Type B pancreatic cell (in vitro differentiated cells): ENCODE results near the gene FMO4. TPM values are rescaled to one million over a fixed set of nuclear protein-coding genes. Genes with fewer than 3 reads are reported as not detected.

Experiments
- DNase-seq: peaks from one replicate; pipeline ENCODE4 v3.0.0; 2021; ENCODE audit warnings: mixed read lengths; ENCODE audit not compliant: unreplicated experiment; ENCODE audit errors: extremely low spot score
- H3K27ac Mint-ChIP-seq: 2 replicates; pipeline ENCODE4 v1.8.0; 2021; ENCODE audit warnings: mild to moderate bottlenecking, mixed read lengths
- H3K27me3 Mint-ChIP-seq: 2 replicates; pipeline ENCODE4 v1.8.0; 2021; ENCODE audit warnings: mixed read lengths
- H3K36me3 Mint-ChIP-seq: 2 replicates; pipeline ENCODE4 v1.8.0; 2021; ENCODE audit warnings: mixed read lengths
- H3K4me1 Mint-ChIP-seq: one replicate; pipeline ENCODE4 v1.8.0; 2021; ENCODE audit warnings: mixed read lengths; ENCODE audit not compliant: unreplicated experiment
- H3K4me3 Mint-ChIP-seq: 2 replicates; pipeline ENCODE4 v1.8.0; 2021; ENCODE audit warnings: mild to moderate bottlenecking, mixed read lengths
- H3K9me3 Mint-ChIP-seq: 2 replicates; pipeline ENCODE4 v1.8.0; 2021; ENCODE audit warnings: mixed read lengths
- long read RNA-seq: library from polyadenylated mRNA; unstranded; transcript quantifications from one replicate; pipeline ENCODE4 v2.0.0, GENCODE V29; 2020
- total RNA-seq: library from RNA; stranded (reverse); gene quantifications from 2 replicates; pipeline ENCODE4 v1.2.1, GENCODE V29; 2021; ENCODE audit warnings: low replicate concordance
- TF ChIP-seq, protein P1 (sequence below): fragments of 200-600 bp; sonication (generic); conservative IDR thresholded peaks from 2 replicates; pipeline ENCODE4 v1.5.0; 2021; ENCODE audit warnings: antibody characterized with exemption, mild to moderate bottlenecking

The FMO4 gene, protein sequence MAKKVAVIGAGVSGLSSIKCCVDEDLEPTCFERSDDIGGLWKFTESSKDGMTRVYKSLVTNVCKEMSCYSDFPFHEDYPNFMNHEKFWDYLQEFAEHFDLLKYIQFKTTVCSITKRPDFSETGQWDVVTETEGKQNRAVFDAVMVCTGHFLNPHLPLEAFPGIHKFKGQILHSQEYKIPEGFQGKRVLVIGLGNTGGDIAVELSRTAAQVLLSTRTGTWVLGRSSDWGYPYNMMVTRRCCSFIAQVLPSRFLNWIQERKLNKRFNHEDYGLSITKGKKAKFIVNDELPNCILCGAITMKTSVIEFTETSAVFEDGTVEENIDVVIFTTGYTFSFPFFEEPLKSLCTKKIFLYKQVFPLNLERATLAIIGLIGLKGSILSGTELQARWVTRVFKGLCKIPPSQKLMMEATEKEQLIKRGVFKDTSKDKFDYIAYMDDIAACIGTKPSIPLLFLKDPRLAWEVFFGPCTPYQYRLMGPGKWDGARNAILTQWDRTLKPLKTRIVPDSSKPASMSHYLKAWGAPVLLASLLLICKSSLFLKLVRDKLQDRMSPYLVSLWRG
- total RNA-seq: 1.6 and 2.5 TPM in 2 replicates
- long read RNA-seq, transcript FMO4-201 (10 exons, 2,252 nt): major isoform, 5 of 14 reads
- long read RNA-seq, partial matches to known transcripts: 2 of 14 reads
- long read RNA-seq, other reads (novel, unspliced or antisense): 7 of 14 reads

DNA sequence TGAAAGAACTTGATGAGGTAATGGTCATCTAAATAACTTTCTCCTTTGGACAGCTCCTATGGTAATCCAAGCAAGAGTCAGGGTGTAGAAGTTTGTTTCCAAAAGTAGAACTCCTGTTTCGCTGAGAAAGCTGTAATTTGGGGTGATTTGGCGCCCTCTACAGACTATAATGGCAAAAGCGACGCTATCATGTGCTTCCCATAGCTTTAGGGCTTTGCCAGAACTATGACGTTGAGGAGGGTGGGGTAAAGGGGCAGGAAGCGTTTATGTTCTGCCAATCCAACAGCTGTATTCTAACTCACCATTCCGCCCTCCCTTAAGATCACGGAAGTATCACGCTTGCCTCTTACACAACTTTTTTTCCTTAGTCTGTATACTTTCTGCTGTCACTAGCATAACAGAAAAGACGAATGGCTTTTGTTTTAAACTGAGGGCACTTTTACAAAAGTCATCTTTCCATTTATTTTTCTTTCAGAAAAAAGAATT, at the start of gene FMO4:
Gene FMO4 (plus strand): TSS at position 349 of the 486 bp plus-strand sequence. CDS start 5,643 bp downstream, outside the sequence.
- TF ChIP-seq, protein P1, sequence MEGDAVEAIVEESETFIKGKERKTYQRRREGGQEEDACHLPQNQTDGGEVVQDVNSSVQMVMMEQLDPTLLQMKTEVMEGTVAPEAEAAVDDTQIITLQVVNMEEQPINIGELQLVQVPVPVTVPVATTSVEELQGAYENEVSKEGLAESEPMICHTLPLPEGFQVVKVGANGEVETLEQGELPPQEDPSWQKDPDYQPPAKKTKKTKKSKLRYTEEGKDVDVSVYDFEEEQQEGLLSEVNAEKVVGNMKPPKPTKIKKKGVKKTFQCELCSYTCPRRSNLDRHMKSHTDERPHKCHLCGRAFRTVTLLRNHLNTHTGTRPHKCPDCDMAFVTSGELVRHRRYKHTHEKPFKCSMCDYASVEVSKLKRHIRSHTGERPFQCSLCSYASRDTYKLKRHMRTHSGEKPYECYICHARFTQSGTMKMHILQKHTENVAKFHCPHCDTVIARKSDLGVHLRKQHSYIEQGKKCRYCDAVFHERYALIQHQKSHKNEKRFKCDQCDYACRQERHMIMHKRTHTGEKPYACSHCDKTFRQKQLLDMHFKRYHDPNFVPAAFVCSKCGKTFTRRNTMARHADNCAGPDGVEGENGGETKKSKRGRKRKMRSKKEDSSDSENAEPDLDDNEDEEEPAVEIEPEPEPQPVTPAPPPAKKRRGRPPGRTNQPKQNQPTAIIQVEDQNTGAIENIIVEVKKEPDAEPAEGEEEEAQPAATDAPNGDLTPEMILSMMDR: peak; percentile 93
- Mint-ChIP-seq H3K27ac (peak within 1 kb of the TSS; percentile 90), H3K4me1 (peaks cover 13% of the 10 kb centered on the region), H3K9me3 (peaks cover 4% of the 10 kb centered on the region), H3K4me3 (peak within 1 kb of the TSS; percentile 82), H3K36me3 (no peaks in the 10 kb centered on the region), H3K27me3 (peaks cover 5% of the 10 kb centered on the region)
- DNase-seq: peak; percentile 75

DNA sequence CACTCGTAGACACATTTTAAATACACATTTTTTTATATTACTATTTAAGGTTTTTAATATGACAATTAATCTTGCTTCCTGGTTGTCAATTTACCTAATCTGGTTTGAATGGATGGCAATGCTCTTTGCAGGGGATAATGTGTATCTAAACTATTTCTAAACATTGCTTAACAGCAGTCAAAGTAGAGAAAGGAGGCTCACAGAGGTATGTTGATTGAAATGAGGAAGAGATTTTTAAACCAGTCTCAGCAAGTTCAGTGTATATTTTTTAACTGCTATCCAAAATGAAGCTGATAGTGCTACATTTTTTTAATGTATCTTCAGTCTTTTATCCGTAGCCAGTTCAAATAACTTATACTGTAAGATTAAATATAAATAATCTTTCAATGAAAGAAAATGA, 48.3 kb upstream of the FMO4 start:
- no peak for DNase-seq
- TF ChIP-seq, protein P1: no peak
- Mint-ChIP-seq H3K27me3 (peaks cover 3% of the 10 kb centered on the region), H3K36me3 (no peaks in the 10 kb centered on the region), H3K9me3 (no peaks in the 10 kb centered on the region), H3K27ac (no peak overlapping the region), H3K4me3 (no peak overlapping the region), H3K4me1 (peaks cover 22% of the 10 kb centered on the region)

DNA sequence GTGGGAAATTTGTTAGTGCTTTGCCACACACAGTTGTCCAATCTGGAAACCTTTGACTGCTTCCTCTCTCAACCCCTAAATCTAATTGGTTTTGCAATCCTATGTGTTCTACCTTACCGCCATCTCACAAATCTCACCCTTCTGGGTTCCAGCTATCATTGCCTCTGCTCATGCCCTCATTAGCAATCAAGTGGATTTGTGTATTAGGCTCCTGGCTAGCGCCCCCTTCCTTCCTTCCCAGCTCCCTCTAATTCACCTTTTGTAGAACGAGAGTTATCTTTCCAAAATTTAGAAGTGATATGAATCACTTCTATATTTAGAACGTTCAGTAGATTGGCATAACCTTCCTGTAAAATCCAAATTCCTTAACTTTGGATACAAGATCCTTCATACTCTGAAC, 47.1 kb upstream of the FMO4 start:
- Mint-ChIP-seq H3K27ac (no peak overlapping the region), H3K4me3 (no peak overlapping the region), H3K27me3 (peaks cover 6% of the 10 kb centered on the region), H3K4me1 (peaks cover 14% of the 10 kb centered on the region), H3K9me3 (peaks cover 4% of the 10 kb centered on the region), H3K36me3 (no peaks in the 10 kb centered on the region)
- no peak for DNase-seq
- TF ChIP-seq, protein P1: no peak

DNA sequence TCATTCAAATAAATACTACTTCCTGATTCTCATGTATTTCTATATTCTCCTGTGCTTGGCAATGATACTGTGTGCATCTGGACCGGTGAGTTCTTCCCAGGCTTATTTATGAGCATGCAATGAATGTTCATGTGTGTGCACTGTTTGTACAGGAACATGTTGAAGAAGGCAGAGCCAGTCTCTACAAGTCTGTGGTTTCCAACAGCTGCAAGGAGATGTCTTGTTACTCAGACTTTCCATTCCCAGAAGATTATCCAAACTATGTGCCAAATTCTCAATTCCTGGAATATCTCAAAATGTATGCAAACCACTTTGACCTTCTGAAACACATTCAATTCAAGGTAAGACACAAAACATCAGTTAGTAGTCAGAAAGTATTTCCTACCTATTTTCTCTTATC, 46.6 kb upstream of the FMO4 start:
- no peak overlapping the region for H3K4me3 Mint-ChIP-seq
- H3K4me1 Mint-ChIP-seq: peaks cover 14% of the 10 kb centered on the region
- DNase-seq: no peak
- peaks cover 4% of the 10 kb centered on the region for H3K9me3 Mint-ChIP-seq
- H3K27me3 Mint-ChIP-seq: peaks cover 6% of the 10 kb centered on the region
- no peak overlapping the region for H3K27ac Mint-ChIP-seq
- H3K36me3 Mint-ChIP-seq: no peaks in the 10 kb centered on the region
- TF ChIP-seq, protein P1: no peak

DNA sequence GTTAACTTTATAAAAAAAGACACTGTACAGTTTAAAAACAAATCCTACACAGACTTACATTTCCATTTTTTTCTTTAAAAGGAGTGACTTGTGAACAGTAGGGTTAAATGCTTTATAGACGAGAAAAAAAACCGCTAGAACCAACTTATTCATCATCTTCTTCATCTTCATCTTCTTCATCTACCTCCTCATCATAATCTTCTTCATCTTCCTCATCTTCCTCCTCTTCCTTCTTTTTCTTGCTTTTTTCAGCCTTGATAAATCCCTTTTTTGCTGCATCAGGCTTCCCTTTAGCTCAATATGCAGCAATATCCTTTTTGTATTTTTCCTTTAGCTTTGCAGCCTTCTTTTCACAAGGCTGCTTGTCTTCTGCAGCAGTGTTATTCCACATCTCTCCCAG, 43.2 kb upstream of the FMO4 start:
- Mint-ChIP-seq H3K27ac (no peak overlapping the region), H3K4me3 (no peak overlapping the region), H3K36me3 (no peaks in the 10 kb centered on the region), H3K27me3 (peaks cover 6% of the 10 kb centered on the region), H3K9me3 (peaks cover 4% of the 10 kb centered on the region), H3K4me1 (peaks cover under 1% of the 10 kb centered on the region)
- TF ChIP-seq, protein P1: no peak
- DNase-seq: no peak
